KMS-11 (cell line): ENCODE results near the gene ETS2.

ENCODE experiments used
- H2AFZ ChIP-seq: fragments of 200-600 bp; sonication (generic); 2 replicates; pipeline ENCODE4 v1.6.1; 2016; ENCODE audit warnings: antibody characterized with exemption, mixed run types, low read depth
- H3K27ac ChIP-seq: fragments of 200-600 bp; sonication (generic); 2 replicates; pipeline ENCODE4 v1.6.1; 2016; ENCODE audit warnings: mild to moderate bottlenecking, mixed run types
- H3K27me3 ChIP-seq: fragments of 200-600 bp; sonication (generic); 2 replicates; pipeline ENCODE4 v1.6.1; 2017; ENCODE audit warnings: mild to moderate bottlenecking, low read depth, mixed run types, moderate library complexity; ENCODE audit not compliant: insufficient read depth
- H3K36me3 ChIP-seq: fragments of 200-600 bp; sonication (generic); 2 replicates; pipeline ENCODE4 v1.6.1; 2017; ENCODE audit warnings: mild to moderate bottlenecking, mixed run types; ENCODE audit not compliant: insufficient read depth
- H3K4me1 ChIP-seq: fragments of 200-600 bp; sonication (generic); 2 replicates; pipeline ENCODE4 v1.6.1; 2016; ENCODE audit warnings: mild to moderate bottlenecking, low read depth, mixed run types; ENCODE audit not compliant: poor library complexity, severe bottlenecking
- H3K4me2 ChIP-seq: fragments of 200-600 bp; sonication (generic); 2 replicates; pipeline ENCODE4 v1.7.0; 2016; ENCODE audit warnings: mild to moderate bottlenecking, mixed run types
- H3K4me3 ChIP-seq: fragments of 200-600 bp; sonication (generic); IDR thresholded peaks from 2 replicates; pipeline ENCODE4 v1.6.1; 2017; ENCODE audit warnings: low read depth, low read length, mixed read lengths; ENCODE audit not compliant: insufficient read depth
- H3K79me2 ChIP-seq: fragments of 200-600 bp; sonication (generic); 2 replicates; pipeline ENCODE4 v1.6.1; 2016; ENCODE audit warnings: low read depth, mixed run types; ENCODE audit not compliant: insufficient read depth
- H3K9ac ChIP-seq: fragments of 200-600 bp; sonication (generic); 2 replicates; pipeline ENCODE4 v1.6.1; 2016; ENCODE audit warnings: mild to moderate bottlenecking, mixed run types
- H4K20me1 ChIP-seq: fragments of 200-600 bp; sonication (generic); 2 replicates; pipeline ENCODE4 v1.6.1; 2016; ENCODE audit warnings: mild to moderate bottlenecking, mixed run types; ENCODE audit not compliant: insufficient read depth
- TF ChIP-seq, protein P1 (sequence below): fragments of 200-600 bp; sonication (generic); conservative IDR thresholded peaks from 2 replicates; pipeline ENCODE4 v1.6.1; 2017; ENCODE audit warnings: low read depth, mild to moderate bottlenecking, antibody characterized with exemption, low read length, moderate library complexity, mixed read lengths

Gene ETS2

DNA sequence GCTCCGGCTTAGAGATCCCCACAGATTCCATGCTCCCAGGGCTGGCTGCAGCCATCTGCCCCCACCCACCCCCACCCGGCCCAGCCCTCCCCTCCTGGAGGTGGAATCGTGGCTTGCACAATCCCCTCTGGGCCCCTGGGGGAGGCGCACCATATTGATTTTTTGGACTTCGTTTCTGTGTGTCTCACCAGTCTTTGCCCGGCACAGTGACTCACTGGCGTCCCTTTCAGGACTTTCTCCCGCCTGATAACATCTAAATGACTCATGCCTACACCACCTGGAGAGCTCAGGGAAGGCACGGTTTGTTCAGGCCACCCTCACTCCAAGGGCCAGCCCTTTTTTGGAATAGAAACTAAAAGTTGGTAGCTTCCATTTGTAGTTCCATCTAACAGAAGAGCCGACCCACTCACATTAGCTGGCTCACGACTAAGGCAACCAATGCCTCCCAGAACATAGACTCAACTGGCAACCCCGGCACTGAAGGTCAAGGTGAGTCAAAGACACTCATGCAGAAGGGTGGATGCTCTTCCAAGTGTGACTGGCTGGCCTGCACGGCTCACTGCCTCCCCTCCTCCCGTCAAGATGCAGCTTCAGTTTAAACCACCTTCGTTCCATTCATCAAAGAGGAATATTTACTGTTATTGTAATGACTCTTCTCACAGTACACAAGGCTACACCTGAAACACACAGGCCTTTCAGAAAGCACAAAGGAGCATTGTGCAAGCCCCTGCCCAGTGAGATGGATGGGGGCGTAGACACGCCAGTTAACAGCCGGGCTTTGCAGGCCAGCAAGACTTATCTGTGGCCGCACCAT, 18.1 kb upstream of the ETS2 start:
- H3K4me2 ChIP-seq, result no peak overlapping the region
- H4K20me1 ChIP-seq, result no peaks in the 10 kb centered on the region
- no peaks in the 10 kb centered on the region for H3K4me1 ChIP-seq
- no peaks in the 10 kb centered on the region for H3K27me3 ChIP-seq
- H2AFZ ChIP-seq, result no peak overlapping the region
- H3K36me3 ChIP-seq, result no peaks in the 10 kb centered on the region
- H3K27ac ChIP-seq, result no peak overlapping the region
- no peak overlapping the region for H3K9ac ChIP-seq
- H3K79me2 ChIP-seq, result no peaks in the 10 kb centered on the region
- TF ChIP-seq, protein P1, sequence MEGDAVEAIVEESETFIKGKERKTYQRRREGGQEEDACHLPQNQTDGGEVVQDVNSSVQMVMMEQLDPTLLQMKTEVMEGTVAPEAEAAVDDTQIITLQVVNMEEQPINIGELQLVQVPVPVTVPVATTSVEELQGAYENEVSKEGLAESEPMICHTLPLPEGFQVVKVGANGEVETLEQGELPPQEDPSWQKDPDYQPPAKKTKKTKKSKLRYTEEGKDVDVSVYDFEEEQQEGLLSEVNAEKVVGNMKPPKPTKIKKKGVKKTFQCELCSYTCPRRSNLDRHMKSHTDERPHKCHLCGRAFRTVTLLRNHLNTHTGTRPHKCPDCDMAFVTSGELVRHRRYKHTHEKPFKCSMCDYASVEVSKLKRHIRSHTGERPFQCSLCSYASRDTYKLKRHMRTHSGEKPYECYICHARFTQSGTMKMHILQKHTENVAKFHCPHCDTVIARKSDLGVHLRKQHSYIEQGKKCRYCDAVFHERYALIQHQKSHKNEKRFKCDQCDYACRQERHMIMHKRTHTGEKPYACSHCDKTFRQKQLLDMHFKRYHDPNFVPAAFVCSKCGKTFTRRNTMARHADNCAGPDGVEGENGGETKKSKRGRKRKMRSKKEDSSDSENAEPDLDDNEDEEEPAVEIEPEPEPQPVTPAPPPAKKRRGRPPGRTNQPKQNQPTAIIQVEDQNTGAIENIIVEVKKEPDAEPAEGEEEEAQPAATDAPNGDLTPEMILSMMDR, result no peak
- no peak overlapping the region for H3K4me3 ChIP-seq

DNA sequence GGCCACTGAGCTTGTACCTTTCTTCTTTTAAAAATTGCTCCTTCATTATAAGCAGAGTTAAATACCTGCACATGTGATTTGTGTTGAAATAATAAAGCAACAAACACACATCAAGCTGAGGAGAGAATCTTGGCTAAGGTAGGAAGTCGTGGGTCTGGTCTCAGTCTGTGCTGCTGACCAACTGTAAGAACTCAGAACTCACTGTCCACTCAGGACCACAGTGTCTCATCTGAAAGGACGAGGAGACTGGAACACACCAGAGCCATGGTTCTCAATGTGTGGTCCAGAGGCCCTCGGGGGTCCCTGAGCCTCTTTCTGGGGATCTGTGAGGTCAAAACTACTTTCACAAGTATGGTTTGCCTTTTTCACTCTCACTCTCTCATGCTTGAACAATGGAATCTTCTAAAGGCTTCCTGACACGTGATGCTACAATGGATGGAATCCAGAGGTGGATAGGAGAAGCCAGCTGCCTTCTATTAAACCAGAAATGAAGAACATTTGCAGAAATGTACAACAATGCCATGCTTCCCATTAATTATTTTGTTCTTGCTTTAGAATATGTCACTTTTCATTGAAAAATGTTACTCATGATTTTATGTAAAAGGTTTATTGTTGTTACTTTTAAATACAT, 17.3 kb upstream of the ETS2 start:
- no peaks in the 10 kb centered on the region for H3K36me3 ChIP-seq
- H4K20me1 ChIP-seq, result no peaks in the 10 kb centered on the region
- no peaks in the 10 kb centered on the region for H3K79me2 ChIP-seq
- H3K4me3 ChIP-seq, result no peak overlapping the region
- H3K4me2 ChIP-seq, result no peak overlapping the region
- TF ChIP-seq, protein P1, result no peak
- no peak overlapping the region for H3K27ac ChIP-seq
- no peak overlapping the region for H2AFZ ChIP-seq
- H3K27me3 ChIP-seq, result no peaks in the 10 kb centered on the region
- no peaks in the 10 kb centered on the region for H3K4me1 ChIP-seq
- H3K9ac ChIP-seq, result no peak overlapping the region

DNA sequence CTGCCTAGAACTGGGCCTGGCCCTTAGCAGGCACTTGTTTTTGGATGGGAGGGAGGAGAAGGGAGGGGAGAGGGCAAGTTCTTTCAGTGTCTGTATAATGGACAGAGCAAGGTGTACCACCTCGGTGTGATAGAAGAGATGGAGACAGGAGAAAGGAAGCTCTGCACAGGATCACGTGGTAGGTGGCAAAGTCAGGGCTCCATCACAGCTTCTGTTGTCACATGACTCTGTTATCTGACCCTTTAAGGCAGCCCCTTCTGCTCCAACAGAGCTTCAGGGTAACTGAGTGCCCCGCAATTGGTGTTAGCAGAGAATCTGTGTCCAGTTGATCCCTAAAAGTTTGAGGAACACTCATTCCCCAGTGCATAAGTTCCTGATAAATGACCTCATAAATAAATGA, 16.5 kb upstream of the ETS2 start:
- no peak overlapping the region for H3K4me2 ChIP-seq
- H3K27me3 ChIP-seq, result no peaks in the 10 kb centered on the region
- H2AFZ ChIP-seq, result no peak overlapping the region
- TF ChIP-seq, protein P1, result no peak
- no peak overlapping the region for H3K4me3 ChIP-seq
- no peaks in the 10 kb centered on the region for H3K36me3 ChIP-seq
- no peaks in the 10 kb centered on the region for H3K79me2 ChIP-seq
- no peak overlapping the region for H3K27ac ChIP-seq
- no peaks in the 10 kb centered on the region for H3K4me1 ChIP-seq
- H3K9ac ChIP-seq, result no peak overlapping the region
- H4K20me1 ChIP-seq, result no peaks in the 10 kb centered on the region

DNA sequence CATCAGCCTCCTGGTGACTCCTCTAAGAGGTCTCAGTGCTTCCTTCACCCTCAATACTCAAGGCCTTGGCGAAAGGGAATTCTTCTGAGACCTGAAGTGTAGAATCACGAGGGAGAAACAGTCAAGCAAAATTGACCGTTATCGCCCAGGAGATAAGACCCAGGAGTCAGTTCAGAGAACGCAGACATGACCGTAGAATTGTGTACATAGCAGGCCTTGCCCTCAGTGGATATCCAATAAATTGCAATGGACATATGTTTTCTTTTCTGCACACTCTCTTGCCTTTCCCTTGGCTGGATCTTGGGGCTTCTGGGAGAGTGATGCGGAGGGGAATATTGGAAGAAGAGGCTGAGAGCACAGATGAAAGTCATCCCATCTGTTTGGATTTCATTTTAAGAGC, 15.7 kb upstream of the ETS2 start:
- Histone ChIP-seq H3K79me2 (no peaks in the 10 kb centered on the region), H3K36me3 (no peaks in the 10 kb centered on the region), H4K20me1 (no peaks in the 10 kb centered on the region), H3K9ac (no peak overlapping the region), H3K4me2 (no peak overlapping the region), H3K27ac (no peak overlapping the region), H3K27me3 (no peaks in the 10 kb centered on the region), H3K4me3 (no peak overlapping the region), H2AFZ (no peak overlapping the region), H3K4me1 (no peaks in the 10 kb centered on the region)
- TF ChIP-seq, protein P1, result no peak
